ENCODE measurements around the gene TMEM156. TPM values are rescaled to one million over a fixed set of nuclear protein-coding genes. Genes with fewer than 3 reads are reported as not detected.
"Not testable (repeated sequence)": the region's sequence is repeated elsewhere in the genome, so short reads cannot be mapped to it uniquely, and the experiment has no call there.

Gene TMEM156
- total RNA-seq, 1 donor from 2014 or later: 29.5 TPM

DNA sequence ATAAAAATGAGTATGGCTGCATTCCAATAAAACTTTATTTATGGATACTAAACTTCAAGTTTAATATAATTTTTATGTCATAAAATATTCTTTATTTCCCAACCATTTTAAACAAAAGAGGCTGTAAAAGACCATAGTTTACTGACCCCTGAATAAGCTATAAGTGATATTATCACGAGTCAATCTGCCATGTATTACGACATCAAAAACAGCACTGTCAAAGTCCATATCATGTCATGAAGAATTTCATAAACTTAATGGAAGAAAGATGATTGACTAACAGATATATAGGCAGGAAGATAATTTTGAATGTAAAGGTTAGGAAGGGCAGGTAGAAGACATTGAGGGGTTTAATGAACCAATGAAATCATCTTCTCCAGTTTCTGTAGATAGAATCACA is 18.2 kb downstream of the TMEM156 start:
- no peaks in the 10 kb centered on the region for H3K27me3 Mint-ChIP-seq
- peaks cover 32% of the 10 kb centered on the region for H3K9me3 Mint-ChIP-seq
- peaks cover 61% of the 10 kb centered on the region for H3K36me3 Mint-ChIP-seq (ENCODE audit: low read depth)
- no peak overlapping the region for H3K27ac Mint-ChIP-seq
- ChIA-PET CTCF (no interaction called here), POLR2A (interaction anchor here (0.9 to 1.6 kb wide), 2 partner anchors 30 to 32 kb away, joined by 4 to 16 read pairs; no protein-coding TSS in a partner anchor)
- H3K4me1 Mint-ChIP-seq: peaks cover 47% of the 10 kb centered on the region
- TF ChIP-seq CTCF (IDR thresholded peaks at IDR 0.05): no peak
- intact Hi-C loops (cut with micrococcal nuclease): no loop called here
- no peak for ATAC-seq (ENCODE audit: low read depth)
- DNase-seq: no peak
- H3K4me3 Mint-ChIP-seq: no peak overlapping the region

DNA sequence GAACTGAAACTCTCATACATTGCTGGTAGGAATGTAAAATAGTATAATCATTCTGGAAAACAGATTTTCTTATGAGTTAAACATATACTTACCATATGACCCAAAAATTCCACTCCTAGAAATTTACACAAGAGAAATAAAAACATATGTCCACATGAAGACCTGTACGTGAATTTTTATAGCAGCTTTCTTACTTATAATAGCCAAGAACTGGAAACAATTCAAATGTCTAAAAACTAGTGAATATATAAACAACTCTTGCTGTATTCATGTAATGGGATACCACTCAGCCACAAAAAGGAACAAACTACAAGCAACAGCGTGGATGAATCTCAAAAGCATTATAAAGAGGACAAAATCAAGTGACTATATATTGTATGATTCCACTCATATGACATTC is 27.5 kb downstream of the TMEM156 start:
- peaks cover 35% of the 10 kb centered on the region for H3K36me3 Mint-ChIP-seq (ENCODE audit: low read depth)
- H3K27ac Mint-ChIP-seq: peak overlapping the region; percentile 57
- H3K27me3 Mint-ChIP-seq: no peaks in the 10 kb centered on the region
- H3K4me1 Mint-ChIP-seq: peaks cover 23% of the 10 kb centered on the region
- ATAC-seq (ENCODE audit: low read depth): no peak
- CTCF ChIA-PET: no interaction called here
- DNase-seq: no peak
- POLR2A ChIA-PET: no interaction called here
- intact Hi-C loops (cut with micrococcal nuclease): no loop called here
- H3K9me3 Mint-ChIP-seq: no peaks in the 10 kb centered on the region
- TF ChIP-seq CTCF (IDR thresholded peaks at IDR 0.05): no peak
- no peak overlapping the region for H3K4me3 Mint-ChIP-seq

DNA sequence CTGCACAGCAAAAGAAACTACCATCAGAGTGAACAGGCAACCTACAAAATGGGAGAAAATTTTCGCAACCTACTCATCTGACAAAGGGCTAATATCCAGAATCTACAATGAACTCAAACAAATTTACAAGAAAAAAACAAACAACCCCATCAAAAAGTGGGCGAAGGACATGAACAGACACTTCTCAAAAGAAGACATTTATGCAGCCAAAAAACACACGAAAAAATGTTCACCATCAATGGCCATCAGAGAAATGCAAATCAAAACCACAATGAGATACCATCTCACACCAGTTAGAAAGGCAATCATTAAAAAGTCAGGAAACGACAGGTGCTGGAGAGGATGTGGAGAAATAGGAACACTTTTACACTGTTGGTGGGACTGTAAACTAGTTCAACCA is 30.2 kb downstream of the TMEM156 start:
- POLR2A ChIA-PET, CTCF ChIA-PET: not testable (repeated sequence)

DNA sequence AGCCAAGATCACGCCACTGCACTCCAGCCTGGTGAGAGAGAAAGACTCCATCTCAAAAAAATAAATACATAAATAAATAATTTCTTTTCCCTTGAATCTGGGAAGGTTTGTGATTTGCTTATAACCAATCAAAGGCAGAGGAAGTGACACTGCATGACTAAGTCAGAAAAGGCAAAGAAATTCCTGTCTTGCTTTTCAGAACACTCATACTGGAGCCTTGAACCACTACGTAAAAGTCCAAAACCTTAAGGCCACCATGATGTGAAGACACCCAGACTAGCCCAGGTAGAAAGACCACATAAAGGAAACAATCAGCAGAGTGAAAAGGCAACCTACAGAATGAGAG is 36.6 kb downstream of the TMEM156 start:
- CTCF ChIA-PET: no interaction called here
- intact Hi-C loops (cut with micrococcal nuclease): no loop called here
- H3K36me3 Mint-ChIP-seq (ENCODE audit: low read depth): peaks cover 74% of the 10 kb centered on the region
- ATAC-seq (ENCODE audit: low read depth): no peak
- no peak for DNase-seq
- POLR2A ChIA-PET: no interaction called here
- H3K9me3 Mint-ChIP-seq: peaks cover 2% of the 10 kb centered on the region
- H3K27ac Mint-ChIP-seq: peak overlapping the region; percentile 35
- H3K4me3 Mint-ChIP-seq: no peak overlapping the region
- peaks cover 9% of the 10 kb centered on the region for H3K4me1 Mint-ChIP-seq
- H3K27me3 Mint-ChIP-seq: no peaks in the 10 kb centered on the region
- no peak for TF ChIP-seq CTCF (IDR thresholded peaks at IDR 0.05)

More for the DNA sequence above, 30.2 kb downstream of the TMEM156 start:
- DNase-seq; H3K4me1 Mint-ChIP-seq; H3K9me3 Mint-ChIP-seq; H3K4me3 Mint-ChIP-seq; ATAC-seq (ENCODE audit: low read depth); intact Hi-C loops (cut with micrococcal nuclease); H3K27me3 Mint-ChIP-seq; H3K27ac Mint-ChIP-seq: not testable (repeated sequence)
- H3K36me3 Mint-ChIP-seq (ENCODE audit: low read depth): peaks cover 53% of the 10 kb centered on the region

DNA sequence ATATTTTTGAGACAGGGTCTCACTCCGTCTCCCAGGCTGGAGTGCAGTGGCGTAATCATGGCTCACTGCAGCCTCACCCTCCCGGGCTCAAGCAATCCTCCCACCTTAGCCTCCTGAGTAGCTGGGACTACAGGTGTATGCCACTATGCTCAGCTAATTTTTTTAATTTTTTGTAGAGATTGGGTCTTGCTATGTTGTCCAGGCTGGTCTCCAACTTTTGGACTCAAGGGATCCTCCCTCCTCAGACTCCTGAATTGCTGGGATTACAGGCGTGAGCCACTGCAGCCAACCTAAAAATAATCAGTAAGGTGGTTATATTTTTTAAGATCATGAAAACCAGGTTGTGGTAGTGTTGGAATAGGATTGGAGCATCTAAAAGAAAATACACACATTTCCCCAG is 38.1 kb downstream of the TMEM156 start:
- POLR2A ChIA-PET: no interaction called here

More for the DNA sequence above, 38.1 kb downstream of the TMEM156 start:
- intact Hi-C loops (cut with micrococcal nuclease): no loop called here
- peaks cover 73% of the 10 kb centered on the region for H3K36me3 Mint-ChIP-seq (ENCODE audit: low read depth)
- CTCF ChIA-PET: interaction anchor here (1.0 to 1.3 kb wide), 2 partner anchors 49 to 53 kb away, joined by 3 to 4 read pairs; no protein-coding TSS in a partner anchor
- no peaks in the 10 kb centered on the region for H3K9me3 Mint-ChIP-seq
- no peaks in the 10 kb centered on the region for H3K27me3 Mint-ChIP-seq
- no peak for TF ChIP-seq CTCF (IDR thresholded peaks at IDR 0.05)
- ATAC-seq (ENCODE audit: low read depth) (no peak), DNase-seq (no peak)
- no peak overlapping the region for H3K27ac Mint-ChIP-seq
- H3K4me3 Mint-ChIP-seq: no peak overlapping the region
- peaks cover 13% of the 10 kb centered on the region for H3K4me1 Mint-ChIP-seq
